GM18507 (cell line): Measurements from ENCODE around the gene C3orf70.
"Not testable (repeated sequence)": the region's sequence is repeated elsewhere in the genome, so short reads cannot be mapped to it uniquely, and the experiment has no call there.

Experiments
- DNase-seq: peaks from one replicate; pipeline ENCODE4 v3.0.0; 2011; ENCODE audit warnings: low read depth; ENCODE audit not compliant: insufficient read length; ENCODE audit errors: extremely low spot score
- FAIRE-seq: peaks from 2 replicates; lab custom pipeline; 2011; peaks lifted over from hg19 to GRCh38; lab: Jason Lieb, UNC

Gene C3orf70

GRCh38 chr3:185151964-185152409 lies 873 bp downstream of the C3orf70 start:
- FAIRE-seq = no peak
- DNase-seq = no peak

GRCh38 chr3:185151101-185151963 lies 1.5 kb downstream of the C3orf70 start:
- no peak for FAIRE-seq
- DNase-seq = no peak

GRCh38 chr3:185150561-185150960 lies 2.3 kb downstream of the C3orf70 start:
- DNase-seq = no peak
- FAIRE-seq = no peak

DNA sequence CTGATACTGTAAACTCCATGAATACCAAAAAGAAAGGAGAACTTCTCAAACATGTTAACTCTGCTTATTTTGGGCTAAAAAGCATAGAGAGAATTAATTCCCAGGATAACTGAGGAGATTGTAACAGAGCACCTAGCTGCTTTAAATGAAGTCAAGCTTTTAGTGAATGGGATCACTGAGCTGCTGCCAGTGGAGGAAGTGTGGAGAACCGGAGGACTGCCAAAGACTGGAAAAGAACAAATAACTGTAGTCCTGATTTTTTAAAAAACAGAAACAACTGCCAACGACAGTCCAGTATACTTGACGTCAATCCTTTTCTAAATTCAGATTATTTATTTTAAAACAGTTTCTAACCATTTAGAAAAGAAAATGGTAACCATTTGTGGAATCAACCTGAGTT lies 3.3 kb downstream of the C3orf70 start:
- no peak for DNase-seq
- no peak for FAIRE-seq

DNA sequence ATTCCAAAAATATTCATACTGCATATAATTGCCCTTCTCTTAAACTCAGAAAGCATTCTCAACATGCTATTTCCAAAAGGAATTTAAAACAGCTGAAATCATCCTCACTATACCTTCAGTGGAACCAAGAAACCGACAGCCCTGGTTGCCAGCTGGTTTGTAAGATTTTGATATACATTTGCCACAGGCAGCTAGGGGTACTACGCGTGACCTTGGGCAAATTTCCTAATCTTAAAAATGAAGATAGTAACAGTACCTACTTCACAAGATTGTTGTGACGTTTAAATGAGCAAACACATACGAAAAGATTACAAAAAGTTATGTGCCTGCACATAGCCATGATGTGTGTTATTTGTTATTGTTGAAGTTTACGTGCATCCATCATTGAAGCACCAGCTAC lies 7.3 kb downstream of the C3orf70 start:
- FAIRE-seq (no peak), DNase-seq (no peak)

- FAIRE-seq = no peak
- DNase-seq = no peak
Measured at GRCh38 chr3:185144784-185145183, 8.1 kb downstream of the C3orf70 start.

DNA sequence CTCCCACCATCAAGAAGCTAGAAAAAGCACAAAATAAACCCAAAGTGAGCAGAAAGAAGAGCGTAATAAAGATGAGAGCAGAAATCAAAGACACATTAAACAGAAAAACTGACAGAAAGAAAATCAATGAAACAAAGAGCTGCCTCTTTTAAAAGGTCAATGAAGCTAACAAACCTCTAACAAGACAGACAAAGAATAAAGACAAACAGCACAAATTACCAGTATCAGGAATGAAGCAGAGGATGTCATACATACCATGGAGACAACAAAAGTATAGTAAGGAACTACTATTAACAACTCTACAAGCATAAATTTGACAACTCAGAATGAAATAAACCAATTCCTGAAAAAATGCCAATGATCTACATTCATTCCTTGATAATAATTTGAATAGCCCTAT lies 15.0 kb downstream of the C3orf70 start:
- FAIRE-seq (no peak), DNase-seq (no peak)

- DNase-seq (no peak), FAIRE-seq (no peak)
Measured at GRCh38 chr3:185134509-185134908, 18.4 kb downstream of the C3orf70 start.

- DNase-seq (no peak), FAIRE-seq (no peak)
Measured at GRCh38 chr3:185131602-185132256, 21.1 kb downstream of the C3orf70 start.

- FAIRE-seq = no peak
Measured at GRCh38 chr3:185129083-185129482, 23.8 kb downstream of the C3orf70 start.

GRCh38 chr3:185126201-185126600 lies 26.7 kb downstream of the C3orf70 start:
- FAIRE-seq (no peak), DNase-seq (no peak)

More at GRCh38 chr3:185129083-185129482, 23.8 kb downstream of the C3orf70 start:
- no peak for DNase-seq

- no peak for FAIRE-seq
- DNase-seq = no peak
Measured at GRCh38 chr3:185120126-185120525, 32.7 kb downstream of the C3orf70 start.

DNA sequence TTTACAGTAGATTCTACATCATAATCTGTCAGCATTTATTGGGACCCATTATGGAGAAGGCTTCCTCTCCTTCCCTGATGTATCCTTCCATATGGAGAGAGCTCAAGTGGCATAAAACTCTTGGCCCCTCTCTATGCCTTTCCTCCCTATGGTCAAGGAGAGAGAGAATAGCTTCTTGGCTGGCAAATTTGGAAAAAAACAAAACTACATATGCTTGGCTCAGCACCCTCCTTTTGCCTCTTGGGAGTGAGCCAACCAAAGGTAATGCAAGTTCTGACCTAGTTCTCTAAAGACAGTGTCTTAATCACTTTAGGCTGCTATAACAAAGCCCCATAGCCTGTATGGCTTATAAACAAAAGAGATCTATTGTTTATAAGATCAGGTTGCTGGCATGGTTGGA lies 37.5 kb downstream of the C3orf70 start:
- DNase-seq = no peak
- no peak for FAIRE-seq

- DNase-seq (no peak), FAIRE-seq (no peak)
Measured at GRCh38 chr3:185114756-185115155, 38.1 kb downstream of the C3orf70 start.

- DNase-seq (no peak), FAIRE-seq (no peak)
Measured at GRCh38 chr3:185112186-185112585, 40.7 kb downstream of the C3orf70 start.

DNA sequence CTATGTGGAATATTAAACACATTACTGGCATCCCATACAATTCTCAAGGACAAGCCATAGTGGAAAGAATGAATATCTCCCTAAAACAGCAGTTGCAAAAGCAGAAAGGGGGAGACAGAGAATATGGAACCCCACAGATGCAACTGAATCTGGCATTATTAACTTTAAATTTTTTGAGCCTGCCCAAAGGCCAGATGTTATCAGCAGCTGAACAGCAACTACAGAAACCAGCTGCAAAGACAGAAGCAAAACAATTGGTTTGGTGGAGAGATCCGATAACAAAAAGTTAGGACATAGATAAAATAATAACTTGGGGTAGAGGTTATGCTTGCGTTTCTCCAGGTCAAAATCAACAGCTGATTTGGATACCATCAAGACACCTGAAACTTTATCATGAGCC lies 43.8 kb downstream of the C3orf70 start:
- DNase-seq, FAIRE-seq: not testable (repeated sequence)

- not testable (repeated sequence) for FAIRE-seq, DNase-seq
Measured at GRCh38 chr3:185106256-185106890, 46.5 kb downstream of the C3orf70 start.

- peak; percentile 15 for FAIRE-seq
- DNase-seq = no peak
Measured at GRCh38 chr3:185103359-185104127, 49.3 kb downstream of the C3orf70 start.

DNA sequence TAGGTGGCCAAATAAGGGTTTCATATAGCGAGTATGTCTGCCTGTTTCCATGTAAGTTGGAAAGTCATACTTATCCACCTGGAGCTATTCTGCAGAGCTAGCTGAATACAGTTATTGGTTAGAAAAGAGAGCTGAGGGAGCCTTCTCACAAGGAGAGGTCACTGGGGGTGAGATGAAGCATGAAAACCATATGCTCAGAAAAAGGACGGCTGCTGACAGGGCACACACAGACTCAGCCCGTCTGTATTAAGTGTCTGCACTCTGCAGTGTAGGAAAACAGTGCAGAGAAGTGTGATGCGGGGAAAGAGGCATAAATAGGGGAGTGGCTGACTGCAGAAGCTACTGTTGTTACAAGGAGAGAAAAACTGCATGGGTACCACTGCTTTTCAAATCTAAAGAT lies 58.2 kb downstream of the C3orf70 start:
- no peak for FAIRE-seq

GRCh38 chr3:185093116-185093515 lies 59.7 kb downstream of the C3orf70 start:
- FAIRE-seq (no peak), DNase-seq (no peak)

More for the DNA sequence above, 58.2 kb downstream of the C3orf70 start:
- DNase-seq = no peak
